NT2/D1 (cell line): ENCODE measurements around the gene MLLT3.

Experiments used
- SUZ12 ChIP-seq: IDR thresholded peaks from 2 replicates; pipeline ENCODE4 v1.6.1; 2011; ENCODE audit not compliant: insufficient read length, insufficient read depth; ENCODE audit errors: extremely low read depth
- YY1 ChIP-seq: IDR thresholded peaks from 2 replicates; pipeline ENCODE4 v1.6.1; 2011; ENCODE audit not compliant: insufficient read length, insufficient read depth
- ZNF274 ChIP-seq: IDR thresholded peaks from 2 replicates; pipeline ENCODE4 v1.6.1; 2011; ENCODE audit warnings: mild to moderate bottlenecking, low read depth, low read length

DNA sequence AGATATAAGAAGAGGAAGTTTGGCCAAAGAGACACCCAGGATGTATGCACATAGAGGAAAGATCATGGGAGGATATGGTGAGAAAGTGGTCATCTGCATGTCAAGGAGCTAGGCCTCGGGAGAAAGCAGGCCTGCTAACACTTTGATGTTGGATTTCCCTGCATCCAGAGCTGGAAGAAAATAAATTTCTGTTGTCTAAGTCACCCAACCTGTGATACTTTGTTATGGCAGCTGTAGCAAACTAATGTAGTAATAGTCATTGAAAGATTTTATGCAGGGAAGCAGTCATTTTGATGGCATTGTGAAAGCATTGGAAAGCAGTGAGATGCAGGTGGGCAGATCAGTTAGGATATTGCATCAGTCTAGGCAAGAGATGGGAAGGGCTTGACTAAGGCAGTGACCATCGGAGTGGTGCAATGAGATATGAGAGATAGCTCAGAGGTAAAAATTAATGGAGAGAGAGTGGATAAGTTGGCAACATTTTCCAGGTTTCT lies 37.2 kb upstream of the MLLT3 start:
- TF ChIP-seq ZNF274 (no peak), YY1 (no peak), SUZ12 (no peak)
